Measurements from ENCODE around the gene COL19A1.

DNA sequence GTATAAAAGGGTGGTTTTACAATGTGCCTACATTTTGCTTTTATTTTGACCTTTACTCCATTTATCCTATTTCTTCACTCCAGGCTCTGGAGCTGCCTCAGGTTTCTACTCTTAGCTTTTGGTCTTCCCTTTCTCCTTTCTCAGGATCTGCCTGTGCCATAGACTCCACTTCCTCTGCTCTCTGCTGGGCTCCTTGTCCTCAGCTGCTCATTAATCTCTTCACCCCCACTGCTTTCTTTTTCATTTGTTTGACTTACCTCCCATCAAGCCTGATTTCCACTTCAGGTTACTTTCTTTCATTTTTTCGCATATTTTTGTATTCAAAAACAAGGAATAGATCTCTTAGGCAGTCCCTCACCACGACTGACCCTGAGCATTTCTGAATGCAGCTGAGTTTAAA lies 106.8 kb downstream of the COL19A1 start:
- TF ChIP-seq, protein P1, sequence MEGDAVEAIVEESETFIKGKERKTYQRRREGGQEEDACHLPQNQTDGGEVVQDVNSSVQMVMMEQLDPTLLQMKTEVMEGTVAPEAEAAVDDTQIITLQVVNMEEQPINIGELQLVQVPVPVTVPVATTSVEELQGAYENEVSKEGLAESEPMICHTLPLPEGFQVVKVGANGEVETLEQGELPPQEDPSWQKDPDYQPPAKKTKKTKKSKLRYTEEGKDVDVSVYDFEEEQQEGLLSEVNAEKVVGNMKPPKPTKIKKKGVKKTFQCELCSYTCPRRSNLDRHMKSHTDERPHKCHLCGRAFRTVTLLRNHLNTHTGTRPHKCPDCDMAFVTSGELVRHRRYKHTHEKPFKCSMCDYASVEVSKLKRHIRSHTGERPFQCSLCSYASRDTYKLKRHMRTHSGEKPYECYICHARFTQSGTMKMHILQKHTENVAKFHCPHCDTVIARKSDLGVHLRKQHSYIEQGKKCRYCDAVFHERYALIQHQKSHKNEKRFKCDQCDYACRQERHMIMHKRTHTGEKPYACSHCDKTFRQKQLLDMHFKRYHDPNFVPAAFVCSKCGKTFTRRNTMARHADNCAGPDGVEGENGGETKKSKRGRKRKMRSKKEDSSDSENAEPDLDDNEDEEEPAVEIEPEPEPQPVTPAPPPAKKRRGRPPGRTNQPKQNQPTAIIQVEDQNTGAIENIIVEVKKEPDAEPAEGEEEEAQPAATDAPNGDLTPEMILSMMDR (IDR thresholded peaks at IDR 0.05): no peak
- TF ChIP-seq POLR2A (IDR thresholded peaks at IDR 0.05): no peak
